Prostate gland (tissue), 2 donors: Measurements from ENCODE around the gene RPL32.

Experiments
- POLR2A ChIP-seq: fragments of 450-650 bp; IDR thresholded peaks from one replicate; pipeline ENCODE4 v1.6.1; 2016; ENCODE audit warnings: antibody characterized with exemption, mild to moderate bottlenecking
- POLR2AphosphoS5 ChIP-seq: sonication (generic); formaldehyde crosslinking; IDR thresholded peaks from one replicate; pipeline ENCODE4 v1.6.1; 2017; ENCODE audit warnings: antibody characterized with exemption
- TF ChIP-seq, protein P1 (sequence below), 4 experiments: fragments of 200-600 bp in 2 of 4; fragments of 450-650 bp in 2 of 4; sonication (generic) in 2 of 4; IDR thresholded peaks; 1 replicate in 3 of 4; 2 replicates in 1 of 4; pipeline ENCODE4 v1.5.1; 2016 to 2019; ENCODE audit warnings: antibody characterized with exemption in 4 of 4, mild to moderate bottlenecking in 2 of 4, moderate library complexity in 2 of 4

DNA sequence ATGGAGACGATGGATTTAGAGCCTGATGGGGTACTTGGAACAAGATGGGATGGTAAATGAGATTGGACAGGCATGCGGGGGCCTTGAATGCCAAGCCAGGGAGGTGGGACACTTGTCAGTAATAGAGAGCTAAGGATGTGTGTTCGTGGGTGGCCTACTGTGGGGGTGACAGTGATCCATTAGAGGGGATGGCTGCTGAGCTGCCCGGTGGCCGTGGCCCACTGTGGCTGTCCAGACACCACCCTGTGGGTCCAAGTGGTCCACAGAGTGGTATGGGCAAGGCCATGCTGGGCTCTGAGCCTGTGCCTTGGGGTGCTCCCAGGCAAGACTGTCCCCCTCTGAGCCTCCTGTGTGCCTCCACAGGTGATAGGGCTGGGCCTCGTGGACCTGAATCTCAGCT is 27.4 kb downstream of the RPL32 start:
- TF ChIP-seq POLR2A = no peak
- TF ChIP-seq, protein P1, sequence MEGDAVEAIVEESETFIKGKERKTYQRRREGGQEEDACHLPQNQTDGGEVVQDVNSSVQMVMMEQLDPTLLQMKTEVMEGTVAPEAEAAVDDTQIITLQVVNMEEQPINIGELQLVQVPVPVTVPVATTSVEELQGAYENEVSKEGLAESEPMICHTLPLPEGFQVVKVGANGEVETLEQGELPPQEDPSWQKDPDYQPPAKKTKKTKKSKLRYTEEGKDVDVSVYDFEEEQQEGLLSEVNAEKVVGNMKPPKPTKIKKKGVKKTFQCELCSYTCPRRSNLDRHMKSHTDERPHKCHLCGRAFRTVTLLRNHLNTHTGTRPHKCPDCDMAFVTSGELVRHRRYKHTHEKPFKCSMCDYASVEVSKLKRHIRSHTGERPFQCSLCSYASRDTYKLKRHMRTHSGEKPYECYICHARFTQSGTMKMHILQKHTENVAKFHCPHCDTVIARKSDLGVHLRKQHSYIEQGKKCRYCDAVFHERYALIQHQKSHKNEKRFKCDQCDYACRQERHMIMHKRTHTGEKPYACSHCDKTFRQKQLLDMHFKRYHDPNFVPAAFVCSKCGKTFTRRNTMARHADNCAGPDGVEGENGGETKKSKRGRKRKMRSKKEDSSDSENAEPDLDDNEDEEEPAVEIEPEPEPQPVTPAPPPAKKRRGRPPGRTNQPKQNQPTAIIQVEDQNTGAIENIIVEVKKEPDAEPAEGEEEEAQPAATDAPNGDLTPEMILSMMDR (IDR thresholded peaks at IDR 0.05) = no peak
- TF ChIP-seq POLR2AphosphoS5 = no peak
